ENCODE measurements around the gene NHS.
"Not testable (repeated sequence)": the region's sequence is repeated elsewhere in the genome, so short reads cannot be mapped to it uniquely, and the experiment has no call there.

The NHS gene

DNA sequence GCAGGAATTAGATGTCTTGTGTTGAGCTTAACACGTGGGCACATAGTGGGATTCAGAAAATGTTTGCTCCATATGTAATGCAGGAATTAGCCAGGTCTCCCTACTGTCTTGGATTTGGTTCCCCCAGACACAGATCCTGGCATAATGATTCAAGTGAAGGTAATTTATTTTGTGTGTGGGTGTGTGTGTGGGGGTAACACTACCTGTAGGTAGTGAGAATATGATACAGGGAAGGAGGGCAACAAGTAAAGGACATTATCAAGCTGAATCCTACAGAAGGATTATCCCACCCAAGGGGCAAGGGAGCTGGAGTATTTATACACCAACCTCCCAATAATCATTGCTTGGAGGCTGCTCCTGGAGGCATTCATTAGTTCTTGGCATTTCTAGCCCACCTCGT is 101.4 kb downstream of the NHS start:
- Mint-ChIP-seq H3K36me3 (ENCODE audit: low read depth) (no peaks in the 10 kb centered on the region), H3K4me1 (ENCODE audit: low read depth) (no peaks in the 10 kb centered on the region), H3K4me3 (no peak overlapping the region), H3K9me3 (no peaks in the 10 kb centered on the region), H3K27me3 (peaks cover 8% of the 10 kb centered on the region), H3K27ac (no peak overlapping the region)

DNA sequence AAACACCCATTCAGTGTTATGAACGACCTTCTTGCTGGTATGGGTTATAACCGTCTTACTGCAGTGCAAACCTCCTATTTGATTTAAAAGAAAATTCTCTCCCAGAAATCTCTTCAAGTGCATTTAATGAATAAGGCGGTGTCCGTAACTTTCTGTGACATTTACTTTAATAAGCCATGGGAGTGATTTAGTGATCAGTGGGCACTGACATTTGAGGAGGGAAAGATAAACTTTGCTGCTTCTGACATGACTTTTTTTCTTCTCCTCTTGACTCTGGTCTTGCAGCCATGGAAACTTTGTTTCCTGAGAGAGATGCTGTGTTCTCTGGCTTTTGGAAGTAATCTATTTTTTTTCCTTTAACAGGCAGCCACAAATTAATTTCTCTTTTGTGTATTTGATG is 106.1 kb downstream of the NHS start:
- H3K9me3 Mint-ChIP-seq, result no peaks in the 10 kb centered on the region
- peaks cover 8% of the 10 kb centered on the region for H3K27me3 Mint-ChIP-seq
- no peaks in the 10 kb centered on the region for H3K4me1 Mint-ChIP-seq (ENCODE audit: low read depth)
- H3K27ac Mint-ChIP-seq, result no peak overlapping the region
- H3K36me3 Mint-ChIP-seq (ENCODE audit: low read depth), result no peaks in the 10 kb centered on the region
- no peak overlapping the region for H3K4me3 Mint-ChIP-seq

DNA sequence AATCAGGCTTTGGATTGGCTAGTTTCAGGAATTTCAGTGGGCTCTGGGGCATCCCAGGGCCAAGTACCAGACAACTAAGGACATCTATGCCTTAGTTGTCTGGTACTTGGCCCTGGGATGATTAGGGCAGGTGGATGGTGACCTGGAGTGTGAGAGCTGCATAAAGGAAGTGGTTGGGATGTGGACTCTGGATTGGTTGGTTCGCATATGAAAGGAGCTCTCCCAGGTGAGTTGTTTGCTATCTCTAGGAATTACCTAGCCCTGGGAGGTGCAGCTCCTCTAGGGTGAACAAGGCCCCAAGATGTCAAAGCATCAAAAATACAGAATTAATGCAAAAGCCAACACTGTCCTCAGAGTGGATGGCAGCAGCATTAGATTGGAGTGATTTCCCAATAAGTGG is 109.6 kb downstream of the NHS start:
- Mint-ChIP-seq H3K4me3 (no peak overlapping the region), H3K27ac (no peak overlapping the region), H3K9me3 (no peaks in the 10 kb centered on the region), H3K4me1 (ENCODE audit: low read depth) (no peaks in the 10 kb centered on the region), H3K27me3 (no peaks in the 10 kb centered on the region), H3K36me3 (ENCODE audit: low read depth) (no peaks in the 10 kb centered on the region)

DNA sequence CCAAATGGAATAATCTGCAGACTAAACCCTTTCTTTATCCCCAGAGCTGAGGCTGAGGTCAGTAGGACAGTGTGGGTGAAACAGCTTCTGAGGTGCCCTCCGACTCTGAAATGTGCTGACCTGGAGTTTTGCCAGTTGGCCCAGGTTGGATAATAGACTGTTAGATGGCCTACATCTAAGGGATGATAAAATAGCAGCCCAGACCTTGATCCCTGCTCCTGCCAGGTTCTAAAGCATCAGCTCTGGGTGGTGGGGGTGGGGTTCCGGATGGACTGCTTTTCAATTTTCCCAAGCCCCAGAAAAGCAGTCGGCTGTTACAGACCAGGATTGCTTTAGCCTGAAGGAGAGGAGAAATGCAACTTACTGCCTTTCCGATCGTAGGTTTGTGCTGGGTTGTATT is 110.4 kb downstream of the NHS start:
- Mint-ChIP-seq H3K36me3 (ENCODE audit: low read depth) (no peaks in the 10 kb centered on the region), H3K27ac (no peak overlapping the region), H3K4me3 (no peak overlapping the region), H3K9me3 (no peaks in the 10 kb centered on the region), H3K27me3 (no peaks in the 10 kb centered on the region), H3K4me1 (ENCODE audit: low read depth) (no peaks in the 10 kb centered on the region)

DNA sequence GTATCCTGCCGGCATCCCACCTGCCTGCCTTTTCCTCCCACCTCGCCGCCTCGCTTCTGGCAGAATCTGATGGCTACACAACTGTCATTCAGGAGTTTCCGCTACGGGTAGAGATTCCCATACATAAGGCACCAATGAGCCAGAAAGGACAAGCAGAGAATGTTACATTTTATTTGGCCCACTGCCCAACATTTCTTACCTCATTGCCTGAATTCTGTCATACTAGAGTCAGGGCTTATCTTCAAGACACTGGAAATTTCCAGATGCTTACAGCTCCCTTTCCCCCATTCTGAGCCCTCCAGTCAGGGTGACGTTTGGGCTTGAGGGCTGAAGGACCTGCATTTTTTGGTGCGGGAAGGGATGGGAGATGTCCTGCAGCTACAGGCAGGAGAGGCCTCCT is 113.0 kb downstream of the NHS start:
- Mint-ChIP-seq H3K4me1 (ENCODE audit: low read depth) (no peaks in the 10 kb centered on the region), H3K27ac (no peak overlapping the region), H3K36me3 (ENCODE audit: low read depth) (no peaks in the 10 kb centered on the region), H3K4me3 (no peak overlapping the region), H3K9me3 (peaks cover 4% of the 10 kb centered on the region), H3K27me3 (peaks cover 3% of the 10 kb centered on the region)

DNA sequence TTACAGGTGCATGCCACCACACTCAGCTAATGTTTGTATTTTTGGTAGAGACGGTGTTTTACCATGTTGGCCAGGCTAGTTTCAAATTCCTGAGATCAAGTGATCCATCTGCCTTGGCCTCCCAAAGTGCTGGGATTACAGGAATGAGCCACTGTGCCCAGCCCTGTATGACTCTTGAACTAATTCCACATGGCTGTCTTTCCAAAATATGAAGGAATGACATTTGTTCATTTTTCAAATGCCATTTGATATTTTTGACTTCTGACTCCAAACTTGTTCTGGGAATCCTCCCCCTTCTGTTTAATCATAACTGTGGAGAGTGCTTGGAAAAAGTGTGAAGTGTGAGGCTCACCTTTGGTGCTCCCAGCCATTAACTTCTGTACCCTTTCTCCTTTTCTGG is 119.2 kb downstream of the NHS start:
- Mint-ChIP-seq H3K4me1 (ENCODE audit: low read depth) (no peaks in the 10 kb centered on the region), H3K27ac (no peak overlapping the region), H3K36me3 (ENCODE audit: low read depth) (no peaks in the 10 kb centered on the region), H3K4me3 (no peak overlapping the region), H3K9me3 (peaks cover 4% of the 10 kb centered on the region), H3K27me3 (peaks cover 6% of the 10 kb centered on the region)

DNA sequence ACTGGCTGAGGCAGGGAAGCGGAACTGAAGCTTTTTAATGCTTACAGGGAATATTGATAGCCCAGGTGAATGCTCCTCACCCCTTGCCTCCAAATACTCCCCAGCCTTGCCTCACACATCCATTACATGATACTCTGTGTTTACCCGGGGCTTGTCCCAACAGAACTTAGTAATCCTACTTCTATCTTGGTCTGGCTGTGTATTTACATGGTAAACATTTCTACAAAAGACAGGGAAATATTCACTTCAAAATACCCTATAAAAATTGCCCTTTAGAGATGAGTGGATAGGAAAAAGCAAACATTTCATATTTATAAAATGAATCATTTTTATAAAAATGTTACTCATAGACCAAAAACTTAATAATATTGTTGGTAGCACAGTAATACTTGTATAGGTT is 120.1 kb downstream of the NHS start:
- peaks cover 9% of the 10 kb centered on the region for H3K27me3 Mint-ChIP-seq
- H3K4me1 Mint-ChIP-seq (ENCODE audit: low read depth), result no peaks in the 10 kb centered on the region
- peaks cover 4% of the 10 kb centered on the region for H3K9me3 Mint-ChIP-seq
- no peaks in the 10 kb centered on the region for H3K36me3 Mint-ChIP-seq (ENCODE audit: low read depth)
- H3K4me3 Mint-ChIP-seq, result no peak overlapping the region
- no peak overlapping the region for H3K27ac Mint-ChIP-seq

DNA sequence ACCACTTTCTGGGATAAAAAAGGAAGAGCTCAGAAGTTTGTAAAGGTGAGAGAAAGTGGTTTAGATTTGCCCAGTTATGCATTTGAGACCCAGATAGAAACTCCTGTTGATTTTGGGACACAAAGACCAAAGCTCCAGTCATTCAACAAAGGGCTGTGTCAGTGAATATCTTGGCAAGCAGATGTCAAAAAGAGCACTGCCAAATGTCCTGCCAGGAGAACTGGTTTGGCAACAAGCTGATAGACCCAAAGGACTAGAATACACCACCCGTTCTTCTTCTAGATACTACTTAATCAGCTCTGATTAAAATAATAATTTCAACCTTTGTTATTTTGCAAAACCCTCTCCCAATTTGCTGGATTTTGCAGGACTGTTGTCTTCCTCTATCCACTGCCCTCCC is 121.4 kb downstream of the NHS start:
- H3K9me3 Mint-ChIP-seq, result peaks cover 4% of the 10 kb centered on the region
- no peak overlapping the region for H3K4me3 Mint-ChIP-seq
- H3K36me3 Mint-ChIP-seq (ENCODE audit: low read depth), result no peaks in the 10 kb centered on the region
- H3K4me1 Mint-ChIP-seq (ENCODE audit: low read depth), result no peaks in the 10 kb centered on the region
- H3K27me3 Mint-ChIP-seq, result peaks cover 18% of the 10 kb centered on the region
- no peak overlapping the region for H3K27ac Mint-ChIP-seq

DNA sequence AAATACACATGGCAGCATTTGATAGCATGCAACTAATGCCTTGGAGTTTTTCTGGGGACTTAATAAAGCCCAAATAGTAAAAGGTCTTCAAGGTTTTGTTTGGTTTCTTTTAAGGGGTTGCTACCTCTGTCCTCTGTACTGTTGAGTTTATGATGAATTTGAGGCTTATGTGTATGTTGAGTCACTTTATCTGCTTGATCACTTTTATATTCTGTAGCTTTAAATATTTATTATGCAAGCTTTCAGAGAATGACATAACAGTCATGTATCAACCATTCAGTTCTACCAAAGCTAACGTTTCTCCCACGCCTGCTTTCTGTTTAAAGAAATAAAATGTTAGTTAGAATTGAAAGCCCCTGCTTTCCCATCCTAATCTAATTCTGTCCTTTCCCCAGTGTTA is 122.2 kb downstream of the NHS start:
- peaks cover 15% of the 10 kb centered on the region for H3K27me3 Mint-ChIP-seq
- H3K4me1 Mint-ChIP-seq (ENCODE audit: low read depth), result no peaks in the 10 kb centered on the region
- H3K36me3 Mint-ChIP-seq (ENCODE audit: low read depth), result no peaks in the 10 kb centered on the region
- peaks cover under 1% of the 10 kb centered on the region for H3K9me3 Mint-ChIP-seq
- H3K27ac Mint-ChIP-seq, result no peak overlapping the region
- H3K4me3 Mint-ChIP-seq, result no peak overlapping the region

DNA sequence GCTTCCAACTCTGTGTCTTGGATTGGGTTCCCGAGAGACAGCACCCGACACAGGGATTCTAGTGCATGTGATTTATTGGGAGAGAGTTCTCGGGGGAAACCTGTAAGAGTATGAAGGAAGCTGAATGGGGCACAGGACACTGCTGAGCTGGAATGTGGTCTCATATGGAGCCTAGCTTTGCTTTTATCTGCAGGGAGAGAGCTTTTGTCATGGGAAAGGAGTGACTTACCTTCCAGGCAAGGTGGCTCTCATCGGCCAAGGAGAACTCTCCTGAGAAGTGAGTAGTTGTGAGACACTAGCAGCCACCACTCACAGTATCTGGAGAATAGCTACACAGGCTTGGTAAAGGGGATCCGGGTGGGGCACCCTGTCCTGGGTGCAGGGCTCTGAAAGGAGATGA is 124.5 kb downstream of the NHS start:
- Mint-ChIP-seq H3K4me1 (ENCODE audit: low read depth) (no peaks in the 10 kb centered on the region), H3K27ac (no peak overlapping the region), H3K9me3 (no peaks in the 10 kb centered on the region), H3K36me3 (ENCODE audit: low read depth) (no peaks in the 10 kb centered on the region), H3K4me3 (no peak overlapping the region), H3K27me3 (peaks cover 15% of the 10 kb centered on the region)

DNA sequence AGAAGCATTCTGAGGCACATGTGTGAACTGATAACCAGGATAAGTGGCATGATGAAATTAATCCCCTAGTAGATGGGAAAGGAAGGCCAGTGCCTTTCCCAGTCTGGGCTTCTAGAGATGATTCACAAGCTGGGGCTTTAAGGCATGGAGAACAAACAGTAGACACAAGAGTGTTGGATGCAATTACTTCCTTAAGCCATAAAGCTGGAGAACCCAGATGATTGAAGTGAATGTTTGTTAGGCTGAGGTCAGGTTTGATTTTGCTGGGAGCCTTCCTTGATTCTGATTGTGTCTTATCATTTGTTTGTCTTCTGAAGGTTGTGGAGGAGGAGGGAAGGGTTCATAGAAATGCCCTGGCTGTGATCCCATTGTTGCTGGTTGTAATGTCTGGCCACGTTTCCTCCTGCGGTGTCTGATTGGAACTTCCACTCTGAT is 125.2 kb downstream of the NHS start:
- Mint-ChIP-seq H3K9me3 (no peaks in the 10 kb centered on the region), H3K27me3 (peaks cover 15% of the 10 kb centered on the region), H3K36me3 (ENCODE audit: low read depth) (no peaks in the 10 kb centered on the region), H3K4me3 (no peak overlapping the region), H3K4me1 (ENCODE audit: low read depth) (no peaks in the 10 kb centered on the region), H3K27ac (no peak overlapping the region)

DNA sequence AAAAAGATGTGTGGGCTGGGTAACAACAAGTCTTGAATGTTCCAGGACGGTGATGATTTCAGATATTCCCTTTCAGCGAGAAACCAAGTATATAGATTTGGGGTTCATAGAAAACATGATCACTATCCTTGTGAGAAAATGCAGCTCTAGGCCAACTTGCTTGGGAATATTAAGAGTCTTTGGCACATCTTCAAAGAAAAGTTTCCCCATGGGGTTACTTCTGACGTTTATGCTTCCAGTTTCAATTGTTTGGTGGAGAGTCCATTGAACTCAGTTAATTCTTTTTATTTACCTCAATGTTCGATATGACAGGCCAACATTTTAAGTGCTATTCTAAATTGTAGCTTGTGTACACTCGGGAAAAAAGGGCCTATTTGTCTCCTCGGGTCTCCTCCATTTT is 126.7 kb downstream of the NHS start:
- no peak overlapping the region for H3K4me3 Mint-ChIP-seq
- H3K27me3 Mint-ChIP-seq, result peaks cover 15% of the 10 kb centered on the region
- H3K9me3 Mint-ChIP-seq, result no peaks in the 10 kb centered on the region
- H3K36me3 Mint-ChIP-seq (ENCODE audit: low read depth), result no peaks in the 10 kb centered on the region
- no peak overlapping the region for H3K27ac Mint-ChIP-seq
- H3K4me1 Mint-ChIP-seq (ENCODE audit: low read depth), result no peaks in the 10 kb centered on the region

DNA sequence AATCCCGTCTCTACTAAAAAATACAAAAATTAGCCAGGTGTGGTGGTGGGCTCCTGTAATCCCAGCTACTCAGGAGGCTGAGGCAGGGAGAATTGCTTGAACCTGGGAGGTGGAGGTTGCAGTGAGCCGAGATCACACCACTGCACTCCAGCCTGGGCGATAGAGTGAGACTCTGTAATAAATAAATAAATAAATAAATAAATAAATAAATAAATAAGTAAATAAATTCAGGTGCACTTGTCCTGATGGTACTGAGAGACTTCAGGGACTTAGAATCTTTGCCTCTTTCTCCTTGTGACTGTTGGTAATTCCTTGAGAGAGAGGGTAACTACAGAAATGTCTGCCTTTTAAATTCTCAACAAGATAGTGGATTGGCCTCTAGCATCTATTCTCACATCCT is 131.4 kb downstream of the NHS start:
- not testable (repeated sequence) for H3K27me3 Mint-ChIP-seq; H3K9me3 Mint-ChIP-seq; H3K4me1 Mint-ChIP-seq (ENCODE audit: low read depth); H3K4me3 Mint-ChIP-seq; H3K36me3 Mint-ChIP-seq (ENCODE audit: low read depth); H3K27ac Mint-ChIP-seq

DNA sequence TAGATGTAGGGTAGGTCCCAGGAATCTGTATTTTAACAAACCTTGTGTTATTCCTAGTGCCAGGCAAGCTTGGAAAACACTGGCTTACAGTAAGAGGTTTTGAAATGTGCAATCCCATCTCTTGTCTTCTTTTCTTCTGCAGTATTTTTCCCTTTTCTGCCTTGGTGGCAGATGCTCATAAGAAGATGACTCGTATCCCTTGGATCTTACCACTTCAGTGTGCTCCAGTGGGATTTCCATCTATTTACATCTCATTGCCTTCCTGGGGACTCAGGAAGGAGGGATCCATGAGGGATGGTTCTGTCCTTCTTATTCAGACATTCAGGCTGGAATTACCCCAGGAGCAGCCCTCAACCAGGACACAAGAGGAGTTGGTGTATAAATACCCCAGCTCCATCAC is 136.6 kb downstream of the NHS start:
- Mint-ChIP-seq H3K9me3 (no peaks in the 10 kb centered on the region), H3K36me3 (ENCODE audit: low read depth) (no peaks in the 10 kb centered on the region), H3K27ac (no peak overlapping the region), H3K4me3 (no peak overlapping the region), H3K27me3 (no peaks in the 10 kb centered on the region), H3K4me1 (ENCODE audit: low read depth) (no peaks in the 10 kb centered on the region)

DNA sequence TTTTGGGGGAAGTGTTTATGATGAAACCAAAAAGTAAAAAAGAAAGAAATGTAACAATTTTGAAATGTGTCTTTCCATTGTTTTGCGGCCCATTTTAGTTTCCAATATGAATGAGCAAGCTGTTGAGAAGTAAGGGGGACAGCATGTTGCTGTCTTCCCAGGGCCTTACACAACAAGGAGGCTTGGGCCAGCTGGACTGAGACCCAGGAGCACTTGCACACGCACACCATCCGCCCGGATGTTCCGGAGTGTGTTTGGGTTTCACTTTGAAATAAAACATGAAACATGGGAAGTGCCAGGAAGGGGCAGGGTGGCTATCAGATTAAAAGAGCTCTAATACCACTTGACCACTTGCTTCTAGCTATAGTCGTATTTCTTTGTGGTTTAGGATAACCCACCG is 144.4 kb downstream of the NHS start:
- Mint-ChIP-seq H3K9me3 (no peaks in the 10 kb centered on the region), H3K27me3 (no peaks in the 10 kb centered on the region), H3K4me3 (no peak overlapping the region), H3K27ac (no peak overlapping the region), H3K4me1 (ENCODE audit: low read depth) (no peaks in the 10 kb centered on the region), H3K36me3 (ENCODE audit: low read depth) (no peaks in the 10 kb centered on the region)

DNA sequence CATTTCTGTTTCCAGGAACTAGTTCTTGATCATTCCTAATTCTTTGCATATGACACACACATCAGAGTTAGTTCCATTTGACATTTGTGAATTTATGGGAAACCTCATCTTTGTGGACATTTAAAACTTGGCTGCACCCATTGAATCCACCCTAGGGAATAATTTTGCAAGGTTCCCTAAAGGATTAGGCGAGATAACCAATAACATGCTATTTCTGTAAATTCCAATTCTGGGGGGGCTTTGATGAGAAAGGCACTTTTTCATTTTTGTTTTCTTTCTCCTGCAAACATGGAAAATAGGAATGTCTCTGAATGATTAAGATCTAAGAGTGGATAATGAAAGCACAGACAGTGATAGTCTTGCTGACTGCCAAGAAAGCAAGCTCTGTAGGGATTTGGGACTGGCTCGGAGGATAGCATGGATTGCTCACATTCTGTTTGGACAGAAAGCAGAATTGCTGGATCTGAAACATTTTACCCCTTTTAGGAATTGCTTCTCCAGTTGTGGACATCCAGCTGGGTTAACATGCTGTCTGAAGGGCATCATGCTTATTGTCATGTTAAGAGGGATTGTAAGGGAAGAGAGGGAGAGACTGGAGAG is 145.1 kb downstream of the NHS start:
- Mint-ChIP-seq H3K36me3 (ENCODE audit: low read depth) (no peaks in the 10 kb centered on the region), H3K27ac (no peak overlapping the region), H3K9me3 (no peaks in the 10 kb centered on the region), H3K4me3 (no peak overlapping the region), H3K27me3 (no peaks in the 10 kb centered on the region), H3K4me1 (ENCODE audit: low read depth) (no peaks in the 10 kb centered on the region)

Measured in stimulated activated naive CD8-positive, alpha-beta T cell treated with anti-CD3 and anti-CD28 coated beads, Interleukin-15, Interleukin-2, amounts not matched to agents 100 ng/mL and 50 ng/mL, for 24 hours (primary cell).